Esophagus squamous epithelium (tissue), 4 donors: ENCODE measurements around the gene HIPK2.

ENCODE experiments used
- CTCF ChIP-seq, 6 experiments: fragments of 450-650 bp in 4 of 6; fragments of 200-600 bp in 2 of 6; sonication (generic) in 2 of 6; IDR thresholded peaks; one replicate each; pipeline ENCODE4 v1.5.1; 2016 to 2019; ENCODE audit warnings: antibody characterized with exemption in 6 of 6, mild to moderate bottlenecking in 4 of 6, moderate library complexity in 4 of 6
- POLR2A ChIP-seq, 4 donors: fragments of 450-650 bp; IDR thresholded peaks; one replicate each; pipeline ENCODE4 v1.6.1; 2017; ENCODE audit warnings: antibody characterized with exemption in 4 of 4, mild to moderate bottlenecking in 4 of 4, moderate library complexity in 3 of 4

- TF ChIP-seq CTCF (IDR thresholded peaks at IDR 0.05): no peak
- no peak for TF ChIP-seq POLR2A (IDR thresholded peaks at IDR 0.05)
These were observed 82.2 kb downstream of the HIPK2 start for GRCh38 chr7:139695588-139695987.
